LNCAP (cell line): ENCODE measurements around the gene TCF3.

Experiments
- CTCF ChIP-seq: fragments of 450-650 bp; IDR thresholded peaks from 2 replicates; pipeline ENCODE4 v1.5.1; 2017; ENCODE audit warnings: mild to moderate bottlenecking

Gene TCF3

DNA sequence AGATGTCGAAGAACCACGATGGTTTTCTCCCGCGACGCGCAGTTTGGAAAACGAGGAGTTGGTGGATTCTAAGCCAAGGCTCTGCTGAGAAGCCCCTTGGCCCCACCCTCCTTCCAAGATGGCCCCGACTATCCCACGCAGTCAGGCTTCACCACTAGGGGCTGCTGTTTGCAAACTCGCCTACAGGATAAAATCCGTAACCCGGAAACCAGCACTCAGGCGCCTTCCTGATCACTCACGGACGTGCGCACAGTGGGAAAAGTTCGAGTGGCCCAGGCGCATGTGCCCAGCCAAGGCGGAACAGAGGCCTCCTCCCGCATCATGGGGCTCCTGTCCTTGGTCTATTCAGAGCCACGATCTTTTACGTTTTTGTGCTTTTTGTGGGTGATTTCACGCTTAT, 28.0 kb downstream of the TCF3 start:
- TF ChIP-seq CTCF: peak; percentile 50

GRCh38 chr19:1622541-1622940, 29.9 kb downstream of the TCF3 start:
- no peak for TF ChIP-seq CTCF

- no peak for TF ChIP-seq CTCF
Measured at GRCh38 chr19:1622007-1622406, 30.4 kb downstream of the TCF3 start.

DNA sequence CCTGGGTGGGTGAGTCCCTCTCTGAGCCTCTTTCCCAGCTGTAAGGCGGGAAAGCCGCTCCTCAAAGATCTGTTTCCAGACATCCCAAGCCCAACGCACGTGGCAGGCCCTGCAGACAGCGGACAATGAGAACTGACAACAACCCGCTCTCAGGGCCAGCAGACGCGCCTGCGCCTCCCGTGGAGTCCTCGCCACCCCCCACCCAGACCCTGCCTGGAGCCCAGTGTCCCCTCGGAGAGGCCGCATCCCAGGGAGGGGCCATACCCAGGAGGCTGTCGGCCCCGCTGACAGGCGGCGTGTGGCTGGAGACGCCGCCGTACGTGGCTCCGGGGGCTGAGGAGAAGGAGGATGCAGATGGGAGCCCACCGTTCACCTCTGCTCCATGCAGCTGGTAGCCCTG, 30.8 kb downstream of the TCF3 start:
- no peak for TF ChIP-seq CTCF

DNA sequence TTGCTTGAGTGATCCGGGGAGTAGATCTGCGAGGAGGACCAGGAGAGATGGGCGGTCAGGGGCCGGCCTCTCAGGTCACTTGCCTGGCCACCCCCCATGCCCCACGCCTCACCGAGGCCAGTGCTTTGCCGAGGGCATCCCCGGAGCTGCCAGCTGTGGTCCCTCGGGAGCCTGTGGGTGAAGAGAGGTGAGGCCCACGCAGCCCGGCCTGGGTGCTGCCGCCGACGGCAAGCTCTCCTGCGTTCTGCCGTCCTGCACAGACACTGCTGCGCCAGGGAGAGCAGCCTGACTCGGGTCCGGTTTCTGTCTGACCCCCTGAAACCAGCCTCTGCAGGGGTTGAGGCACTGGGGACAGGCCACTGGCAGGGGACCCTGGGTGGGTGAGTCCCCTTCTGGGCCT, 31.4 kb downstream of the TCF3 start:
- TF ChIP-seq CTCF: no peak

DNA sequence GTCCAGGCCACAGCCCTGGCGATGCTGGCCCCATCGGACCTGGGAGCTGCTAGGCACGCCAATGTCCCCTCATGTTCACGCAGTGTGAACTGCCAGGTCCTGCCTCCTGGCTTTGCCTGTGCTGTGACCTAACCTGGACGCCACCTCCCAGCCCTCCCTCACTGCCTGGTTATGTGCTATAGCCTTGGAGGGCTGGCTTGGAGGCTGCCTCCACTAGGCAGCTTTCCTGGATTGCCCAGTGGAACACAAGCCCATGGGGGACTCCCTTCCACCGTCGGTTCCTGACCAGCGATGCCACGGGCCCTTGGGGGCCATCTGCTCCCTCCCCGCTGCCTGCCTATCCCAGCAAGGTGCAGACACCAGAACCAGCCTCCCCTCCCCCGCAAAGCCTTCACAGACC, 31.9 kb downstream of the TCF3 start:
- no peak for TF ChIP-seq CTCF

DNA sequence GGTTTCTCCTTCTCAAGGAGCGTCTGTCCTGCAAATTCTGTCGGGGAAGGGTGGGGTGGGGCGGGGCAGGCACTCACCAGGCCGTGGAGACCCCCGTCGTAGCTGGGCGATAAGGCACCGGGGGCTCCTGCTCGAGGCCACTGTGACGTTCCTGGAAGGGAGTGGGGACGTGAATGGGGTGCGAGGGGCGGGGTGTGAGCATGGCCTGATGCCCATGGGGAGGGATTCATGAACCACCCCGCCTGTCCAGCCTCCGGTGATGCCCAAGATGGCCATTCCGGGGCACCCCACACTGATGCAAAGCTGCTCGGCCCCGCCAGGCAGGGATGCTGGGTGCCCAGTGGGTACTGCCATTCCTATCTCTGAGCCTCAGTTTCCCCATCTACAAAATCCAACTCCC, 32.7 kb downstream of the TCF3 start:
- TF ChIP-seq CTCF: no peak

DNA sequence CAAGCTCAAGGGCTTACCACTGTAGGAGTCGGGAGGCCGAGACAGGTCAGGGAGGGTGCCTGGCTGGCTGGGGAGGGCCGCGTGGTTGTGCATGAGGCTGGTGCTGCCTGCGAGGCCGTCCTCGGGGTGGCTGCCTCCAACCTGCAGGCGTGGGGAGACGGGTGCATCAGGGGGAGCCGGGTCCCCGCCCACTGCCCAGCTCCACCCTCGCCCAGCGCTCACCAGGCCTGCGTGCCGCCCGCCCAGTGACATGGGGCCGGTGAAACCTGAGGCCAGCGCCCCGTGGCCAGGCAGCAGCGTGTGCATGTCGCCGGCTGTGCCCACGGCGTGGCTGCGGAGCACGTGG, 33.3 kb downstream of the TCF3 start:
- no peak for TF ChIP-seq CTCF
